Activated B cell treated with CpG ODN at 0.5 μM for 24 hours (primary cell): ENCODE results near the gene KAT6B. TPM values are rescaled to one million over a fixed set of nuclear protein-coding genes. Genes with fewer than 3 reads are reported as not detected.
"Not testable (repeated sequence)": the region's sequence is repeated elsewhere in the genome, so short reads cannot be mapped to it uniquely, and the experiment has no call there.

Source experiments
- ATAC-seq: fragments of 200-7000 bp; cut with Tn5 transposase; one replicate; pipeline ENCODE4 v1.10.0; 2021; ENCODE audit warnings: low read depth, mild to moderate bottlenecking, moderate library complexity
- CTCF ChIA-PET: fragments of 350-600 bp; sonication (Branson Sonifier 250); formaldehyde crosslinking; loops from one replicate; lab custom pipeline; 2021; ENCODE audit warnings: antibody characterized with exemption; lab: Charles Lee
- POLR2A ChIA-PET: fragments of 350-600 bp; sonication (Branson Sonifier 250); formaldehyde crosslinking; loops from one replicate; lab custom pipeline; 2021; ENCODE audit warnings: antibody characterized with exemption; lab: Charles Lee
- DNase-seq: peaks from one replicate; pipeline ENCODE4 v3.0.0; 2022
- H3K27ac Mint-ChIP-seq: one replicate; pipeline ENCODE4 v1.8.0; 2020; ENCODE audit warnings: mixed read lengths
- H3K27me3 Mint-ChIP-seq: one replicate; pipeline ENCODE4 v1.8.0; 2021; ENCODE audit warnings: mixed read lengths
- H3K36me3 Mint-ChIP-seq: one replicate; pipeline ENCODE4 v1.8.0; 2021; ENCODE audit warnings: low read depth, mixed read lengths
- H3K4me1 Mint-ChIP-seq: one replicate; pipeline ENCODE4 v1.8.0; 2021; ENCODE audit warnings: mixed read lengths
- H3K4me3 Mint-ChIP-seq: one replicate; pipeline ENCODE4 v1.8.0; 2020; ENCODE audit warnings: mild to moderate bottlenecking, mixed read lengths
- H3K9me3 Mint-ChIP-seq: one replicate; pipeline ENCODE4 v1.8.0; 2020; ENCODE audit warnings: mixed read lengths
- intact Hi-C: fragments of 100-400 bp; cut with micrococcal nuclease; formaldehyde crosslinking; loops from one replicate; pipeline ENCODE4 v1.15.1; 2024
- total RNA-seq: library from RNA; stranded (reverse); gene quantifications from 2 replicates; pipeline ENCODE4 v1.2.3, GENCODE V29; 2022
- TF ChIP-seq, protein P1 (sequence below): fragments of 200-600 bp; IDR thresholded peaks from one replicate; pipeline ENCODE4 v1.8.0; 2022; ENCODE audit warnings: antibody characterized with exemption, mild to moderate bottlenecking

Gene KAT6B
- total RNA-seq, result 39.6 and 45.2 TPM in 2 replicates

DNA sequence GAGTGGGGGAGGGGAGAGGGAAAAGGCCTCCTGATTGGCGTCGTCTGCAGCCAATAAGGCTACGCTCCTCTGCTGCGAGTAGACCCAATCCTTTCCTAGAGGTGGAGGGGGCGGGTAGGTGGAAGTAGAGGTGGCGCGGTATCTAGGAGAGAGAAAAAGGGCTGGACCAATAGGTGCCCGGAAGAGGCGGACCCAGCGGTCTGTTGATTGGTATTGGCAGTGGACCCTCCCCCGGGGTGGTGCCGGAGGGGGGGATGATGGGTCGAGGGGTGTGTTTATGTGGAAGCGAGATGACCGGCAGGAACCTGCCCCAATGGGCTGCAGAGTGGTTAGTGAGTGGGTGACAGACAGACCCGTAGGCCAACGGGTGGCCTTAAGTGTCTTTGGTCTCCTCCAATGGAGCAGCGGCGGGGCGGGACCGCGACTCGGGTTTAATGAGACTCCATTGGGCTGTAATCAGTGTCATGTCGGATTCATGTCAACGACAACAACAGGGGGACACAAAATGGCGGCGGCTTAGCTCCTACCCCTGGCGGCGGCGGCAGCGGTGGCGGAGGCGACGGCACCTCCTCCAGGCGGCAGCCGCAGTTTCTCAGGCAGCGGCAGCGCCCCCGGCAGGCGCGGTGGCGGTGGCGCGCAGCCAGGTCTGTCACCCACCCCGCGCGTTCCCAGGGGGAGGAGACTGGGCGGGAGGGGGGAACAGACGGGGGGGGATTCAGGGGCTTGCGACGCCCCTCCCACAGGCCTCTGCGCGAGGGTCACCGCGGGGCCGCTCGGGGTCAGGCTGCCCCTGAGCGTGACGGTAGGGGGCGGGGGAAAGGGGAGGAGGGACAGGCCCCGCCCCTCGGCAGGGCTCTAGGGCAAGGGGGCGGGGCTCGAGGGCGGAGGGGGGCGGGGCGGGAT, at the start of gene KAT6B:
KAT6B (plus strand) TSS at position 459 of the 903 bp plus-strand sequence. CDS start 16,258 bp downstream, outside the sequence.
- Mint-ChIP-seq H3K9me3 (no peaks in the 10 kb centered on the region), H3K36me3 (peaks cover 1% of the 10 kb centered on the region), H3K27ac (peak within 1 kb of the TSS; percentile 96), H3K4me3 (peak within 1 kb of the TSS; percentile 88), H3K27me3 (no peaks in the 10 kb centered on the region), H3K4me1 (peaks cover 44% of the 10 kb centered on the region)
- DNase-seq (peak; percentile 98), ATAC-seq (peak; percentile 81)
- ChIA-PET CTCF (no interaction called here), POLR2A (interaction anchor here (0.6 to 2.8 kb wide), 33 partner anchors 9 to 1413 kb away, joined by 3 to 72 read pairs (median 4); partner anchors contain the start of gene SAMD8)
- TF ChIP-seq, protein P1, sequence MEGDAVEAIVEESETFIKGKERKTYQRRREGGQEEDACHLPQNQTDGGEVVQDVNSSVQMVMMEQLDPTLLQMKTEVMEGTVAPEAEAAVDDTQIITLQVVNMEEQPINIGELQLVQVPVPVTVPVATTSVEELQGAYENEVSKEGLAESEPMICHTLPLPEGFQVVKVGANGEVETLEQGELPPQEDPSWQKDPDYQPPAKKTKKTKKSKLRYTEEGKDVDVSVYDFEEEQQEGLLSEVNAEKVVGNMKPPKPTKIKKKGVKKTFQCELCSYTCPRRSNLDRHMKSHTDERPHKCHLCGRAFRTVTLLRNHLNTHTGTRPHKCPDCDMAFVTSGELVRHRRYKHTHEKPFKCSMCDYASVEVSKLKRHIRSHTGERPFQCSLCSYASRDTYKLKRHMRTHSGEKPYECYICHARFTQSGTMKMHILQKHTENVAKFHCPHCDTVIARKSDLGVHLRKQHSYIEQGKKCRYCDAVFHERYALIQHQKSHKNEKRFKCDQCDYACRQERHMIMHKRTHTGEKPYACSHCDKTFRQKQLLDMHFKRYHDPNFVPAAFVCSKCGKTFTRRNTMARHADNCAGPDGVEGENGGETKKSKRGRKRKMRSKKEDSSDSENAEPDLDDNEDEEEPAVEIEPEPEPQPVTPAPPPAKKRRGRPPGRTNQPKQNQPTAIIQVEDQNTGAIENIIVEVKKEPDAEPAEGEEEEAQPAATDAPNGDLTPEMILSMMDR, result no peak
- intact Hi-C loops, result loop anchor here (1.0 to 10.0 kb wide), 15 partner anchors 28 to 1332 kb away; partner anchors contain the start of genes ADK, CAMK2G, PPP3CB and SAMD8

DNA sequence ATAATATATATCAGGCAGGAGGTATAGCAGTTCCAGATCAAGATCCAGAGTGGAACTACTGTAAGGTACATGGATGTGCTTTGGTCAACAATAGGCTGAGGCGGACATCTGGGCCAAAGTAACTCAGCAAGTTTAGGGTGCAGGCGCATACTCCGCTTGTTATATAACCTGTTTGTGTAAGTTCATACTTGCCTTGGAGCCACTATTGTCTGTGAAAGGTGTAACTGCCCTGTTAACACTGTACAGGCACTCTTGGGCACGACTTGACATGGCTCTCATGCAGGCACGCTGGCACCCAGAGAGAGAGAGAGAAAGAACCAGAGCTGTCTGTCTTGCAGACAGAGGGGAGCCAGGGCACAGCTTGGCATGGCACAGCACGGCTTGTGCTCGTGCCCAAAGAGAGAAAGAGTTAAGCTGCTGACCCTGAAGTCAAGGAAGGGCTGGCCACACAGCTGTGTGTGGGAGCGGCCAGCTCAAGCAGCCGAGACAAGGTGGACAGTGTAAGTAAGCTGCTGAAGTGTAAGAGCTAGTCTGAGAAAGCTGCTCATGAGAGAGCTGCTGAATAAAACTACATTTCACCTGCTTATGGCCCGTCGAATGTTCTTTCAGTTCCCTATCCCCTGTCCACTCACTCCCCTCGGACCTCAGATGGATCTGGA, 47.8 kb upstream of the KAT6B start:
- Mint-ChIP-seq H3K36me3 (no peaks in the 10 kb centered on the region), H3K9me3 (peaks cover 12% of the 10 kb centered on the region), H3K4me3 (no peak overlapping the region), H3K4me1 (no peaks in the 10 kb centered on the region), H3K27ac (no peak overlapping the region), H3K27me3 (no peaks in the 10 kb centered on the region)
- ChIA-PET CTCF (no interaction called here), POLR2A (no interaction called here)
- TF ChIP-seq, protein P1, result no peak
- ATAC-seq, result no peak
- no peak for DNase-seq
- intact Hi-C loops, result no loop called here

DNA sequence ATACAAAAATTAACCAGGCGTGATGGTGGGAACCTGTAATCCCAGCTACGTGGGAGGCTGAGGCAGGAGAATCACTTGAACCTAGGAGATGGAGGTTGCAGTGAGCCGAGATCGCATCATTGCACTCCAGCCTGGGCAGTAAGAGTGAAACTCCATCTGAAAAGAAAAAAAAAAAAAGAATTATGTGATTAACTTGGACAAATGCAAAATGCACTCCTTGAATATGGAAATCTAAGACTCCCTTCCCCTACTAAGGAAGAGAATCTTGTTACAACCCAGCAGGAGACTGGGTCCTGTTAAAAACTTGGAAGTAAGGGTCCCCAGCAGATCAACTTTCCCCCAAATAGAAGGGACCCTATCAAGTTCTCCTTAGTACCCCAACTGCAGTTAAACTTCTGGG, 44.5 kb upstream of the KAT6B start:
- H3K9me3 Mint-ChIP-seq, POLR2A ChIA-PET, H3K27me3 Mint-ChIP-seq, H3K4me3 Mint-ChIP-seq, CTCF ChIA-PET, ATAC-seq, DNase-seq, H3K36me3 Mint-ChIP-seq, intact Hi-C loops, H3K27ac Mint-ChIP-seq, H3K4me1 Mint-ChIP-seq: not testable (repeated sequence)

DNA sequence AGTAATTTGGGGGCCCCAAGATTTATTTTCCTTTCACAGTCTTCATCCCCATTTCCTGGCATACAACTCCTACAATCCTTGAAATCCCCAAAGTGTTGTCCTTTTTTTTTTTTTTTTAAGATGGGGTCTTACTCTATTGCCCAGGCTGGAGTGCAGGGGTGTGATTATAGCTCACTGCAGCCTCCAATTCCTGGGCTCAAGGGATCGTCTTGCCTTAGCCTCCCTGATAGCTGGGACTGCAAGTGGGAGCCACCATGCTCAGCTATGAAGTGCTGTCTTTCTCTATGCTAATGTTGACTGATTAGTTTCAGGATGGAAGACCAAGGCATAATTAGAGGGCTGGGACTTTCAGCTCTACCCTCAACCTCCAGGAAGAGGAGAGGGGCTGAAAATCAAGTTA, 41.9 kb upstream of the KAT6B start:
- H3K9me3 Mint-ChIP-seq, result no peaks in the 10 kb centered on the region
- intact Hi-C loops, result no loop called here
- no peaks in the 10 kb centered on the region for H3K4me1 Mint-ChIP-seq
- DNase-seq (no peak), ATAC-seq (no peak)
- TF ChIP-seq, protein P1, result no peak
- H3K27me3 Mint-ChIP-seq, result no peaks in the 10 kb centered on the region
- POLR2A ChIA-PET, result no interaction called here
- H3K27ac Mint-ChIP-seq, result no peak overlapping the region
- CTCF ChIA-PET, result no interaction called here
- H3K4me3 Mint-ChIP-seq, result no peak overlapping the region
- no peaks in the 10 kb centered on the region for H3K36me3 Mint-ChIP-seq

DNA sequence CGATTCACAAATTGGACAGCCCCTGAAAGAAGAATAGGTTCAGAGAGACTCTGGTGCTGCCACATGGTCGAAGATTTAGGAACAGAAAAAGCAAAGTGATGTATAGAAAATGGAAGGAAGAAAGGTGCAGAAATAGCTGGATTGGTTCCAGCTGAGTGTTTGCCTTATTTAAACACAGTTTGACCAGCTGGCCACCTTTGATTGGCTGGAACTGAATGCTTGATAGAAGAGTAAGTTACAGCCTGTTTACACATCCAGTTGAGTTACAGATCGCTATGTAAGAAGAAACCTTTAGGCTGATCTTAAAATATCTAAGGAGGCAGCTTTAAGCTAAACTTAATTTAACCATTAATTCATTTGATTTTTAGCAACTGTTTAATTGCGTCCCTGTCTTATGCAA, 40.3 kb upstream of the KAT6B start:
- CTCF ChIA-PET, result no interaction called here
- ATAC-seq, result no peak
- intact Hi-C loops, result no loop called here
- POLR2A ChIA-PET, result no interaction called here
- Mint-ChIP-seq H3K9me3 (no peaks in the 10 kb centered on the region), H3K36me3 (no peaks in the 10 kb centered on the region), H3K4me1 (no peaks in the 10 kb centered on the region), H3K4me3 (no peak overlapping the region), H3K27me3 (no peaks in the 10 kb centered on the region), H3K27ac (no peak overlapping the region)
- no peak for DNase-seq
- TF ChIP-seq, protein P1, result no peak
